NCI-H2107 (cell line): ENCODE measurements around the gene RHBDL3.
"Not testable (repeated sequence)": the region's sequence is repeated elsewhere in the genome, so short reads cannot be mapped to it uniquely, and the experiment has no call there.

Source experiments
- DNase-seq: peaks from one replicate; lab custom pipeline; 2025; lab: John Stamatoyannopoulos, UW

The RHBDL3 gene

GRCh38 chr17:32265192-32265923 lies at the start of gene RHBDL3:
TSS of gene RHBDL3 (plus strand) at chr17:32265832. CDS start at chr17:32266190, 358 bp downstream.
- no peak for DNase-seq

GRCh38 chr17:32222621-32223020 lies 43.0 kb upstream of the RHBDL3 start:
- no peak for DNase-seq

- no peak for DNase-seq
These were observed 41.9 kb upstream of the RHBDL3 start for GRCh38 chr17:32223703-32224102.

GRCh38 chr17:32226886-32227285 lies 38.7 kb upstream of the RHBDL3 start:
- no peak for DNase-seq

GRCh38 chr17:32227910-32228309 lies 37.7 kb upstream of the RHBDL3 start:
- no peak for DNase-seq

- no peak for DNase-seq
These were observed 30.0 kb upstream of the RHBDL3 start for GRCh38 chr17:32235588-32235987.

- no peak for DNase-seq
These were observed 26.2 kb upstream of the RHBDL3 start for GRCh38 chr17:32239456-32239855.

- DNase-seq, result no peak
These were observed 24.9 kb upstream of the RHBDL3 start for GRCh38 chr17:32240750-32241149.

GRCh38 chr17:32241640-32242039 lies 24.0 kb upstream of the RHBDL3 start:
- DNase-seq, result no peak

GRCh38 chr17:32249475-32249874 lies 16.2 kb upstream of the RHBDL3 start:
- no peak for DNase-seq

GRCh38 chr17:32253117-32253611 lies 12.5 kb upstream of the RHBDL3 start:
- peak; percentile 57 for DNase-seq

- DNase-seq, result no peak
These were observed 9.5 kb upstream of the RHBDL3 start for GRCh38 chr17:32256012-32256700.

- no peak for DNase-seq
These were observed 9.0 kb upstream of the RHBDL3 start for GRCh38 chr17:32256701-32257019.

GRCh38 chr17:32258383-32259140 lies 7.1 kb upstream of the RHBDL3 start:
- DNase-seq, result no peak

- DNase-seq, result no peak
These were observed 6.0 kb upstream of the RHBDL3 start for GRCh38 chr17:32259586-32259985.

GRCh38 chr17:32261417-32261736 lies 4.3 kb upstream of the RHBDL3 start:
- DNase-seq, result no peak

- DNase-seq, result no peak
These were observed 3.6 kb upstream of the RHBDL3 start for GRCh38 chr17:32261936-32262510.

- not testable (repeated sequence) for DNase-seq
These were observed 2.1 kb upstream of the RHBDL3 start for GRCh38 chr17:32263515-32263914.

- DNase-seq, result no peak
These were observed 1.4 kb upstream of the RHBDL3 start for GRCh38 chr17:32264140-32264799.

GRCh38 chr17:32264823-32265191 lies 825 bp upstream of the RHBDL3 start:
- no peak for DNase-seq

- no peak for DNase-seq
These were observed 388 bp downstream of the RHBDL3 start for GRCh38 chr17:32266051-32266388.
